ENCODE data around the gene ADIPOR1.
"Not testable (repeated sequence)": the region's sequence is repeated elsewhere in the genome, so short reads cannot be mapped to it uniquely, and the experiment has no call there.

Gene ADIPOR1

GRCh38 chr1:202998836-202999750 is 41.0 kb upstream of the ADIPOR1 start:
- DNase-seq (ENCODE audit: low read depth): peak; percentile 65
- H3K4me3 ChIP-seq (ENCODE audit: low read length): no peak overlapping the region
- TF ChIP-seq, protein P1, sequence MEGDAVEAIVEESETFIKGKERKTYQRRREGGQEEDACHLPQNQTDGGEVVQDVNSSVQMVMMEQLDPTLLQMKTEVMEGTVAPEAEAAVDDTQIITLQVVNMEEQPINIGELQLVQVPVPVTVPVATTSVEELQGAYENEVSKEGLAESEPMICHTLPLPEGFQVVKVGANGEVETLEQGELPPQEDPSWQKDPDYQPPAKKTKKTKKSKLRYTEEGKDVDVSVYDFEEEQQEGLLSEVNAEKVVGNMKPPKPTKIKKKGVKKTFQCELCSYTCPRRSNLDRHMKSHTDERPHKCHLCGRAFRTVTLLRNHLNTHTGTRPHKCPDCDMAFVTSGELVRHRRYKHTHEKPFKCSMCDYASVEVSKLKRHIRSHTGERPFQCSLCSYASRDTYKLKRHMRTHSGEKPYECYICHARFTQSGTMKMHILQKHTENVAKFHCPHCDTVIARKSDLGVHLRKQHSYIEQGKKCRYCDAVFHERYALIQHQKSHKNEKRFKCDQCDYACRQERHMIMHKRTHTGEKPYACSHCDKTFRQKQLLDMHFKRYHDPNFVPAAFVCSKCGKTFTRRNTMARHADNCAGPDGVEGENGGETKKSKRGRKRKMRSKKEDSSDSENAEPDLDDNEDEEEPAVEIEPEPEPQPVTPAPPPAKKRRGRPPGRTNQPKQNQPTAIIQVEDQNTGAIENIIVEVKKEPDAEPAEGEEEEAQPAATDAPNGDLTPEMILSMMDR (IDR thresholded peaks at IDR 0.05; ENCODE audit: insufficient read depth, low read depth, low read length, missing control alignments): peak; percentile 77

- no peak for DNase-seq (ENCODE audit: low read depth)
- H3K4me3 ChIP-seq (ENCODE audit: low read length): no peak overlapping the region
- TF ChIP-seq, protein P1 (IDR thresholded peaks at IDR 0.05; ENCODE audit: insufficient read depth, low read depth, low read length, missing control alignments): no peak
Observed at GRCh38 chr1:202994756-202995155, 36.6 kb upstream of the ADIPOR1 start.

- no peak for DNase-seq (ENCODE audit: low read depth)
- no peak overlapping the region for H3K4me3 ChIP-seq (ENCODE audit: low read length)
- TF ChIP-seq, protein P1 (IDR thresholded peaks at IDR 0.05; ENCODE audit: insufficient read depth, low read depth, low read length, missing control alignments): no peak
Observed at GRCh38 chr1:202991112-202991511, 33.0 kb upstream of the ADIPOR1 start.

DNA sequence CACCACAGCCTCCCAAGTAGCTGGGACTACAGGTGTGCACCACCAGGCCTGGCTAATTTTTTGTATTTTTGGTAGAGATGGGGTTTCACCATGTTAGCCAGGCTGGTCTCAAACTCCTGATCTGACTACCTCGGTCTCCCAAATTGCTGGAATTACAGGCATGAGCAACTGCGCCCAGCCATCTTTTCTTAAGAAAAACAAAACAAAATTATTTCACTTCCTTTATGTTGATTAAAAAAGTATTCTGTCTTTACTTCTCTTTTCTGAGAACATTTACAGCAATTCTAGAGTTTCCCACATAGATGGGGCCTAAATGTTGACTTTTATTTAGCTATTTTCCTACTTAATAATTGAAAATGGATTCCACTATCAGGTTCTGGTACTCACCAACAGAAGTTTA is 31.8 kb upstream of the ADIPOR1 start:
- no peak overlapping the region for H3K4me3 ChIP-seq (ENCODE audit: low read length)
- DNase-seq (ENCODE audit: low read depth): no peak
- TF ChIP-seq, protein P1 (IDR thresholded peaks at IDR 0.05; ENCODE audit: insufficient read depth, low read depth, low read length, missing control alignments): no peak

GRCh38 chr1:202987922-202988583 is 29.9 kb upstream of the ADIPOR1 start:
- DNase-seq (ENCODE audit: low read depth): no peak
- no peak overlapping the region for H3K4me3 ChIP-seq (ENCODE audit: low read length)
- TF ChIP-seq, protein P1 (IDR thresholded peaks at IDR 0.05; ENCODE audit: insufficient read depth, low read depth, low read length, missing control alignments): no peak

- no peak for DNase-seq (ENCODE audit: low read depth)
- H3K4me3 ChIP-seq (ENCODE audit: low read length): no peak overlapping the region
- TF ChIP-seq, protein P1 (IDR thresholded peaks at IDR 0.05; ENCODE audit: insufficient read depth, low read depth, low read length, missing control alignments): no peak
Observed at GRCh38 chr1:202987255-202987654, 29.1 kb upstream of the ADIPOR1 start.

DNA sequence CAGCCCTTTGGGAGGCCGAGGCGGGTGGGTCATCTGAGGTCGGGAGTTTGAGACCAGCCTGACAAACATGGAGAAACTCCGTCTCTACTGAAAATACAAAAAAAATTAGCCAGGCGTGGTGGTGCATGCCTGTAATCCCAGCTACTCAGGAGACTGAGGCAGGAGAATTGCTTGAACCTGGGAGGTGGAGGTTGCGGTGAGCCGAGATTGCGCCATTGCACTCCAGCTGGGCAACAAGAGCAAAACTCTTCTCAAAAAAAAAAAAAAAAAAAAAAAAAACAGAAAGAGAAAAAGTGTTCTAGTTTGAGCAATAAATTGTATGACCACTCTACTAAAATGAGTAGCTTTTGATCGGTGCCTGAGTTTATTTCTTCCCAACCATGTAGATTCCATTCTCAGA is 28.0 kb upstream of the ADIPOR1 start:
- not testable (repeated sequence) for DNase-seq (ENCODE audit: low read depth); H3K4me3 ChIP-seq (ENCODE audit: low read length)

Data from epithelial cell of esophagus (primary cell).